HCT116 (cell line): ENCODE measurements around the gene CDH22. TPM values are rescaled to one million over a fixed set of nuclear protein-coding genes. Genes with fewer than 3 reads are reported as not detected.

Source experiments
- ATAC-seq: fragments of 200-7000 bp; cut with Tn5 transposase; 2 replicates; pipeline ENCODE4 v1.9.1; 2020; ENCODE audit warnings: mild to moderate bottlenecking, moderate library complexity
- BruUV-seq: library from RNA; stranded (reverse); fragments of 400-500 nt; replicated peaks from 2 replicates; lab custom pipeline; 2021; lab: Mats Ljungman, UMichigan
- CTCF ChIA-PET: fragments of 300-600 bp; sonication (Branson Sonifier 250); formaldehyde crosslinking; loops from one replicate; lab custom pipeline; 2021; ENCODE audit warnings: antibody characterized with exemption; lab: Charles Lee
- POLR2A ChIA-PET: fragments of 300-600, 350-600 bp; sonication (Branson Sonifier 250); formaldehyde crosslinking; loops from one replicate; lab custom pipeline; 2021; ENCODE audit warnings: antibody characterized with exemption; lab: Charles Lee
- RAD21 ChIA-PET, 2 experiments: fragments of 300-600 bp; sonication (Branson Sonifier 250); formaldehyde crosslinking; loops; one replicate each; lab custom pipeline; 2023; ENCODE audit warnings: low total read pairs in 2 of 2; ENCODE audit not compliant: uncharacterized antibody in 2 of 2, unreplicated experiment in 2 of 2, low non-redundant PET in 1 of 2; lab: Charles Lee
- DNase-seq: peaks from one replicate; pipeline ENCODE4 v3.0.0-alpha.2; 2010; ENCODE audit warnings: low read depth, low spot score
- H2AFZ ChIP-seq: fragments of 200-600 bp; shearing (Covaris generic), sonication (generic); 2 replicates; pipeline ENCODE4 v1.6.1; 2017; ENCODE audit warnings: low read depth, mixed run types, mixed read lengths, antibody characterized with exemption, low read length; ENCODE audit not compliant: poor library complexity, severe bottlenecking
- H3K27ac ChIP-seq: 2 replicates; pipeline ENCODE4 v1.5.1; 2012; ENCODE audit warnings: low read depth, low read length
- H3K27me3 ChIP-seq: fragments of 200-600 bp; sonication (generic); 2 replicates; pipeline ENCODE4 v1.6.1; 2016; ENCODE audit warnings: mixed run types, low read length, mixed read lengths; ENCODE audit not compliant: insufficient read depth
- H3K36me3 ChIP-seq, 2 experiments: fragments of 200-500 bp in 1 of 2; fragments of 200-600 bp in 1 of 2; sonication (Bioruptor generic) in 1 of 2; sonication (generic) in 1 of 2; 2 replicates each; pipeline versions ENCODE4 v1.5.1 to v1.6.1; 2014 to 2016; ENCODE audit warnings: low read length in 2 of 2, inconsistent platforms in 1 of 2, mixed read lengths in 1 of 2, mixed run types in 1 of 2; ENCODE audit not compliant: insufficient read depth in 2 of 2, control insufficient read depth in 1 of 2
- H3K4me1 ChIP-seq, 2 experiments: fragments of 200-600 bp in 1 of 2; sonication (generic) in 1 of 2; 2 replicates each; pipeline versions ENCODE4 v1.5.1 to v1.6.1; 2012 to 2017; ENCODE audit warnings: low read length in 2 of 2, inconsistent platforms in 1 of 2, mild to moderate bottlenecking in 1 of 2, mixed read lengths in 1 of 2, mixed run types in 1 of 2, moderate library complexity in 1 of 2; ENCODE audit not compliant: insufficient read depth in 2 of 2, control insufficient read depth in 1 of 2
- H3K4me2 ChIP-seq: fragments of 200-600 bp; sonication (generic); 2 replicates; pipeline ENCODE4 v1.6.1; 2017; ENCODE audit warnings: mixed run types, low read length, mixed read lengths
- H3K4me3 ChIP-seq, 2 experiments: fragments of 200-600 bp in 1 of 2; sonication (generic) in 1 of 2; replicated peaks in 1 of 2; 2 replicates each; pipeline ENCODE4 v1.5.1; 2011 to 2016; ENCODE audit warnings: low read length in 2 of 2, control low read depth in 1 of 2, low read depth in 1 of 2, mild to moderate bottlenecking in 1 of 2, mixed read lengths in 1 of 2, mixed run types in 1 of 2
- H3K79me2 ChIP-seq: fragments of 200-600 bp; sonication (generic); 2 replicates; pipeline ENCODE4 v1.6.1; 2017; ENCODE audit warnings: mild to moderate bottlenecking, mixed run types, low read length, moderate library complexity, mixed read lengths; ENCODE audit not compliant: insufficient read depth
- H3K9ac ChIP-seq: fragments of 200-600 bp; sonication (generic); 2 replicates; pipeline ENCODE4 v1.6.1; 2016; ENCODE audit warnings: low read length, mixed read lengths
- H3K9me2 ChIP-seq: fragments of 200-600 bp; sonication (generic), shearing (Covaris generic); 2 replicates; pipeline ENCODE4 v1.6.1; 2017; ENCODE audit warnings: mixed run types, mild to moderate bottlenecking, moderate library complexity; ENCODE audit not compliant: insufficient read depth
- H3K9me3 ChIP-seq, 2 experiments: fragments of 200-500 bp in 1 of 2; fragments of 200-600 bp in 1 of 2; sonication (Bioruptor generic) in 1 of 2; sonication (generic) in 1 of 2; 2 replicates each; pipeline ENCODE4 v1.6.1; 2014 to 2017; ENCODE audit warnings: low read length in 2 of 2, mixed read lengths in 2 of 2, inconsistent platforms in 1 of 2, low read depth in 1 of 2, mild to moderate bottlenecking in 1 of 2, mixed run types in 1 of 2, moderate library complexity in 1 of 2; ENCODE audit not compliant: control insufficient read depth in 1 of 2, insufficient read depth in 1 of 2
- H4K20me1 ChIP-seq: fragments of 200-600 bp; sonication (generic), shearing (Covaris generic); 2 replicates; pipeline ENCODE4 v1.6.1; 2017; ENCODE audit warnings: mixed run types, mild to moderate bottlenecking, moderate library complexity; ENCODE audit not compliant: insufficient read depth
- CTCF ChIP-seq, 3 experiments: fragments of 200-600 bp in 1 of 3; sonication (generic) in 1 of 3; IDR thresholded peaks in 2 of 3; conservative IDR thresholded peaks in 1 of 3; 2 replicates each; pipeline ENCODE4 v1.5.1; 2012 to 2017; ENCODE audit warnings: low read depth in 2 of 3, low read length in 2 of 3, antibody characterized with exemption in 1 of 3, borderline replicate concordance in 1 of 3, control low read depth in 1 of 3, mild to moderate bottlenecking in 1 of 3, mixed read lengths in 1 of 3, mixed run types in 1 of 3, moderate library complexity in 1 of 3; ENCODE audit not compliant: insufficient read depth in 1 of 3
- EZH2 ChIP-seq: fragments of 200-600 bp; sonication (generic); IDR thresholded peaks from 2 replicates; pipeline ENCODE4 v1.6.1; 2017; ENCODE audit warnings: antibody characterized with exemption, mixed run types
- EZH2phosphoT487 ChIP-seq: fragments of 200-600 bp; IDR thresholded peaks from 2 replicates; pipeline ENCODE4 v1.6.1; 2018; ENCODE audit warnings: antibody characterized with exemption, borderline replicate concordance
- FOSL1 ChIP-seq: IDR thresholded peaks from 2 replicates; pipeline ENCODE4 v1.6.1; 2012; ENCODE audit warnings: low read depth
- JUND ChIP-seq: IDR thresholded peaks from 2 replicates; pipeline ENCODE4 v1.6.1; 2012
- MAX ChIP-seq: IDR thresholded peaks from 2 replicates; pipeline ENCODE4 v1.6.1; 2012
- POLR2AphosphoS5 ChIP-seq: IDR thresholded peaks from 2 replicates; pipeline ENCODE4 v1.6.1; 2011; ENCODE audit warnings: mild to moderate bottlenecking, low read depth, low read length, moderate library complexity
- RAD21 ChIP-seq: IDR thresholded peaks from 2 replicates; pipeline ENCODE4 v1.6.1; 2012; ENCODE audit warnings: low read depth, mild to moderate bottlenecking
- SP1 ChIP-seq: IDR thresholded peaks from 2 replicates; pipeline ENCODE4 v1.6.1; 2012; ENCODE audit warnings: low read depth
- SRF ChIP-seq: IDR thresholded peaks from 2 replicates; pipeline ENCODE4 v1.6.1; 2012; ENCODE audit warnings: low read depth
- TCF7L2 ChIP-seq: IDR thresholded peaks from 2 replicates; pipeline ENCODE4 v1.7.0; 2011; ENCODE audit warnings: borderline replicate concordance, inconsistent platforms; ENCODE audit not compliant: insufficient read depth, insufficient read length; ENCODE audit errors: extremely low read depth
- YY1 ChIP-seq: IDR thresholded peaks from 2 replicates; pipeline ENCODE4 v1.6.1; 2011; ENCODE audit warnings: low read length, low read depth, moderate library complexity, mild to moderate bottlenecking; ENCODE audit not compliant: insufficient replicate concordance; ENCODE audit errors: extremely low read depth
- ZBTB33 ChIP-seq: IDR thresholded peaks from 2 replicates; pipeline ENCODE4 v1.6.1; 2011; ENCODE audit warnings: mild to moderate bottlenecking, low read length, moderate library complexity; ENCODE audit not compliant: insufficient replicate concordance; ENCODE audit errors: extremely low read depth
- ZFX ChIP-seq: fragments of 450-650 bp; IDR thresholded peaks from 2 replicates; pipeline ENCODE4 v1.6.1; 2017
- ZNF274 ChIP-seq: fragments of 200-500 bp; sonication (Bioruptor generic); IDR thresholded peaks from 2 replicates; pipeline ENCODE4 v1.6.1; 2014; ENCODE audit warnings: mild to moderate bottlenecking, low read depth, low read length, inconsistent platforms
- intact Hi-C: fragments of 100-400 bp; cut with micrococcal nuclease; formaldehyde crosslinking; loops from 2 replicates; pipeline ENCODE4 v1.10.0; 2022
- total RNA-seq: library from RNA; stranded (reverse); gene quantifications from one replicate; pipeline ENCODE4 v1.2.1, GENCODE V29; 2021; ENCODE audit not compliant: unreplicated experiment

CDH22 gene
- total RNA-seq, 1 experiment from 2014 or later: 1.8 TPM

DNA sequence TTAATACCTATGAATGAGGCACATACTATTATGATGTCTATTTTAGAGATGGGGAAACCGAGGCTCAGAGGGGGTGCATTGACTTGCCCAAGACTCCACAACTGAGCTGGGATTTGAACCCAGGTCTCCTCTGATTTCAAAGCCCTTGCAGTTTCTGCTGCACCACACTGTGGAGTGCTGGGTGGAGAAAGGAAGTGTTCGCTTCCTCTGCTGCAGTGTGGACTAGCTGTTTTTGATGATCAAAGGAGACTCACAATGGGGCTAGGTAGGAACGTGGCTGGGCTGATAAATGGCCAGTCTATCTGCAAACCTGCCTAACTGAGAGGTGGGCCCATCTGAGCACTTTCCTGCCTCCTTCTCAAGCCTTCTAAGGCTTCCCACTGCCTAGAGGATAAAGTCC, 102.9 kb downstream of the CDH22 start:
- ChIA-PET RAD21 (no interaction called here), CTCF (interaction anchor here (0.8 kb wide), 1 partner anchor 182 kb away, joined by 3 read pairs; no protein-coding TSS in a partner anchor)
- H3K79me2 ChIP-seq: no peaks in the 10 kb centered on the region
- H3K9ac ChIP-seq: no peak overlapping the region; the same call in 1 of the 2 replicates
- peak overlapping the region; percentile 78 for H3K4me2 ChIP-seq
- no peak overlapping the region for H3K4me3 ChIP-seq
- no peak for DNase-seq
- H3K36me3 ChIP-seq: no peaks in the 10 kb centered on the region
- no peaks in the 10 kb centered on the region for H3K9me3 ChIP-seq
- H4K20me1 ChIP-seq: no peaks in the 10 kb centered on the region
- TF ChIP-seq SP1 (no peak), EZH2 (no peak), POLR2AphosphoS5 (no peak), FOSL1 (no peak), MAX (no peak)
- TF ChIP-seq, all 23 proteins: peak for 0
- Histone ChIP-seq H3K4me1 (peaks cover 47 to 63% of the 10 kb centered on the region in 2 experiments), H3K27me3 (no peaks in the 10 kb centered on the region), H2AFZ (no peak overlapping the region), H3K9me2 (no peaks in the 10 kb centered on the region), H3K27ac (peak overlapping the region; percentile 61)
- intact Hi-C loops: no loop called here
- ATAC-seq: no peak
- POLR2A ChIA-PET: interaction anchor here (1.9 kb wide), 1 partner anchor 10 kb away, joined by 6 read pairs; no protein-coding TSS in a partner anchor
- BruUV-seq: no TSS peak

DNA sequence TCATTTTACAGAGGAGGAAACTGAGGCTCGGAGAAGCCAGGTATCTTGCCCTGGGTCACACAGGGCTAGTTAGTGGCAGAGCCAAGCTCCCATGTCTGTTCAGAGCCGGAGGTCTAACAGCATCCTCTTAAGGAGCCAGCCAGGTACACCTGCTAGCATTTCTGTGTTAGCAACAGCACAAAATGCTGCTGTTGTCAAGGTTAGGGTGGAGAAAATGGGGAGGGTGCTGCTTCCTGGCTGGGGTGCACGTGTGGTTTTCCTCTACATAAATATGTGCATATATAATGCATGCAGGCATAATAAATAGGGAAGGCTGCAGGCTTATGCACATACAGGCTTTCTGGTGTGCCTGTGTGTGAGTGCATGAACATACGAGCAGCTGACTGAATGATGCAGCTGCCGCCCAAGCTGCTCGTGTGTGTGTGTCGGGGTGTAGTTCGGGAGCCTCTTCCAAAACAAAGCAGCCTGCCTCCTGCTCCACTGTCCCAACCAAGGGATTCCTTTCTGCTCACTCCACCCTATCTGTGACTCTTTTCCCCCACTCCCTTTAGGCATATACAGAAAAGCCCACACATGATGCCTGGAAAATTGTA, 103.6 kb downstream of the CDH22 start:
- Histone ChIP-seq H3K27ac (no peak overlapping the region), H2AFZ (no peak overlapping the region), H4K20me1 (no peaks in the 10 kb centered on the region), H3K79me2 (no peaks in the 10 kb centered on the region), H3K27me3 (no peaks in the 10 kb centered on the region), H3K9ac (no peak overlapping the region), H3K9me3 (no peaks in the 10 kb centered on the region), H3K4me1 (peaks cover 47 to 63% of the 10 kb centered on the region in 2 experiments), H3K36me3 (no peaks in the 10 kb centered on the region), H3K4me3 (no peak overlapping the region), H3K4me2 (no peak overlapping the region), H3K9me2 (no peaks in the 10 kb centered on the region)
- DNase-seq: no peak
- ChIA-PET CTCF (no interaction called here), RAD21 (no interaction called here), POLR2A (interaction anchor here (1.9 kb wide), 1 partner anchor 11 kb away, joined by 6 read pairs; no protein-coding TSS in a partner anchor)
- intact Hi-C loops: no loop called here
- no TSS peak for BruUV-seq
- no peak for TF ChIP-seq RAD21
- no peak for TF ChIP-seq ZFX
- TF ChIP-seq SRF: no peak
- no peak for TF ChIP-seq YY1
- TF ChIP-seq TCF7L2: no peak
- TF ChIP-seq SP1: no peak
- no peak for TF ChIP-seq JUND
- TF ChIP-seq EZH2phosphoT487: no peak
- TF ChIP-seq CTCF (IDR thresholded peaks at IDR 0.05 in 2 of 3, conservative IDR thresholded peaks at IDR 0.05 in 1 of 3; ENCODE audit: borderline replicate concordance in 1 of 3, insufficient read depth in 1 of 3, low read depth in 2 of 3, low read length in 2 of 3): no peak
- no peak for TF ChIP-seq ZNF274
- TF ChIP-seq MAX: no peak
- no peak for TF ChIP-seq ZBTB33
- no peak for TF ChIP-seq POLR2AphosphoS5
- ATAC-seq: no peak
